Endothelial cell (in vitro differentiated cells): ENCODE measurements around the gene EIF2S1. TPM values are rescaled to one million over a fixed set of nuclear protein-coding genes. Genes with fewer than 3 reads are reported as not detected.

ENCODE experiments used
- DNase-seq: peaks from one replicate; pipeline ENCODE4 v3.0.0; 2021; ENCODE audit warnings: low spot score
- H3K27ac Mint-ChIP-seq: one replicate; pipeline ENCODE4 v1.8.0; 2021; ENCODE audit warnings: mixed read lengths, inconsistent platforms; ENCODE audit not compliant: unreplicated experiment
- H3K27me3 Mint-ChIP-seq: one replicate; pipeline ENCODE4 v1.8.0; 2021; ENCODE audit warnings: mild to moderate bottlenecking, moderate library complexity, mixed read lengths, inconsistent platforms; ENCODE audit not compliant: unreplicated experiment
- H3K36me3 Mint-ChIP-seq: one replicate; pipeline ENCODE4 v1.8.0; 2021; ENCODE audit warnings: mild to moderate bottlenecking, low read depth, mixed read lengths, inconsistent platforms; ENCODE audit not compliant: unreplicated experiment
- H3K4me1 Mint-ChIP-seq: one replicate; pipeline ENCODE4 v1.8.0; 2021; ENCODE audit warnings: mild to moderate bottlenecking, mixed read lengths, inconsistent platforms; ENCODE audit not compliant: unreplicated experiment
- H3K4me3 Mint-ChIP-seq: one replicate; pipeline ENCODE4 v1.8.0; 2021; ENCODE audit warnings: mild to moderate bottlenecking, mixed read lengths, inconsistent platforms; ENCODE audit not compliant: unreplicated experiment
- H3K9me3 Mint-ChIP-seq: one replicate; pipeline ENCODE4 v1.8.0; 2021; ENCODE audit warnings: mixed read lengths, inconsistent platforms; ENCODE audit not compliant: unreplicated experiment
- total RNA-seq: library from RNA; stranded (reverse); fragmentation: NEBNext Ultra II Directional; extraction: Animal tissue kit (Norgen Biotek cat#: 25700); gene quantifications from one replicate; pipeline ENCODE4 v1.2.1, GENCODE V29; 2021; ENCODE audit not compliant: unreplicated experiment
- TF ChIP-seq, protein P1 (sequence below): fragments of 200-600 bp; sonication (generic); IDR thresholded peaks from one replicate; pipeline ENCODE4 v1.5.0; 2021; ENCODE audit warnings: antibody characterized with exemption; ENCODE audit not compliant: unreplicated experiment

EIF2S1 gene
- total RNA-seq, 1 donor from 2014 or later, result 74.2 TPM

DNA sequence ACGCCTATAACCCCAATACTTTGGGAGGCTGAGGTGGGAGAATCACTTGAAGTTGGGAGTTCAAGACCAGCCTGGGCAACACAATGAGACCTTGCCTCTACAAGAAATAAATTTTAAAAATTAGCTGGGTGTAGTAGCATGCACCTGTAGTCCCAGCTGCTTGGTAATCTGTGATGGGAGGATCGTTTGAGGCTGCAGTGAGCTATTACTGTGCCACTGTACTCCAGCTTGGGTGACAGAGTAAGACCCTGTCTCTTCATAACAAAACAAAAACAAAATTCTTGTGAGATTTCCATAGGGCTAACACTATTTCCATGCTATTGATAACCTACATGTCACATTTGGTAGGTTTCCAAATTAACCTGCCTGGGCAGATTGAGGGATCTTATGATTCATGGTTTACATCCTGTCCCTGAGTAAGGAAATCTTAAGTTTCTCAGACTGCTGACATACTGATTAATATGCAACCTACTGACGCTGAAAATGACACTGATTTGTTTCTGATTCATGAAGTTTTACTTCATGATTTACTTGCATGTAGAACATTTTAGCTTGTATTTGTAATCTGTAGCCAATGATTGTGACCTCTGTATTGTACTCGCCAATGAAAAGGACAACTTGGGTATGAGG lies 16.4 kb upstream of the EIF2S1 start:
- Mint-ChIP-seq H3K27me3 (peaks cover 2% of the 10 kb centered on the region), H3K4me1 (peaks cover 5% of the 10 kb centered on the region), H3K27ac (no peak overlapping the region), H3K4me3 (peak overlapping the region; percentile 51), H3K9me3 (no peaks in the 10 kb centered on the region), H3K36me3 (peaks cover 47% of the 10 kb centered on the region)
- TF ChIP-seq, protein P1, sequence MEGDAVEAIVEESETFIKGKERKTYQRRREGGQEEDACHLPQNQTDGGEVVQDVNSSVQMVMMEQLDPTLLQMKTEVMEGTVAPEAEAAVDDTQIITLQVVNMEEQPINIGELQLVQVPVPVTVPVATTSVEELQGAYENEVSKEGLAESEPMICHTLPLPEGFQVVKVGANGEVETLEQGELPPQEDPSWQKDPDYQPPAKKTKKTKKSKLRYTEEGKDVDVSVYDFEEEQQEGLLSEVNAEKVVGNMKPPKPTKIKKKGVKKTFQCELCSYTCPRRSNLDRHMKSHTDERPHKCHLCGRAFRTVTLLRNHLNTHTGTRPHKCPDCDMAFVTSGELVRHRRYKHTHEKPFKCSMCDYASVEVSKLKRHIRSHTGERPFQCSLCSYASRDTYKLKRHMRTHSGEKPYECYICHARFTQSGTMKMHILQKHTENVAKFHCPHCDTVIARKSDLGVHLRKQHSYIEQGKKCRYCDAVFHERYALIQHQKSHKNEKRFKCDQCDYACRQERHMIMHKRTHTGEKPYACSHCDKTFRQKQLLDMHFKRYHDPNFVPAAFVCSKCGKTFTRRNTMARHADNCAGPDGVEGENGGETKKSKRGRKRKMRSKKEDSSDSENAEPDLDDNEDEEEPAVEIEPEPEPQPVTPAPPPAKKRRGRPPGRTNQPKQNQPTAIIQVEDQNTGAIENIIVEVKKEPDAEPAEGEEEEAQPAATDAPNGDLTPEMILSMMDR, result no peak
- DNase-seq, result no peak

- H3K4me1 Mint-ChIP-seq, result peaks cover 5% of the 10 kb centered on the region
- H3K9me3 Mint-ChIP-seq, result no peaks in the 10 kb centered on the region
- TF ChIP-seq, protein P1, result no peak
- H3K36me3 Mint-ChIP-seq, result peaks cover 48% of the 10 kb centered on the region
- no peak for DNase-seq
- peaks cover 2% of the 10 kb centered on the region for H3K27me3 Mint-ChIP-seq
- H3K4me3 Mint-ChIP-seq, result no peak overlapping the region
- H3K27ac Mint-ChIP-seq, result no peak overlapping the region
Observed at GRCh38 chr14:67345583-67345982, 14.5 kb upstream of the EIF2S1 start.

GRCh38 chr14:67352055-67352454 lies 8.1 kb upstream of the EIF2S1 start:
- Mint-ChIP-seq H3K4me1 (peaks cover 2% of the 10 kb centered on the region), H3K36me3 (peaks cover 23% of the 10 kb centered on the region), H3K4me3 (no peak overlapping the region), H3K9me3 (no peaks in the 10 kb centered on the region), H3K27me3 (no peaks in the 10 kb centered on the region), H3K27ac (no peak overlapping the region)
- no peak for DNase-seq
- TF ChIP-seq, protein P1, result no peak

GRCh38 chr14:67357186-67357968 lies 2.8 kb upstream of the EIF2S1 start:
- no peak for DNase-seq
- Mint-ChIP-seq H3K4me1 (peaks cover 34% of the 10 kb centered on the region), H3K27ac (peak overlapping the region; percentile 21), H3K36me3 (peaks cover 2% of the 10 kb centered on the region), H3K9me3 (no peaks in the 10 kb centered on the region), H3K4me3 (peak overlapping the region; percentile 37), H3K27me3 (peaks cover 6% of the 10 kb centered on the region)
- TF ChIP-seq, protein P1, result no peak

- peak overlapping the region; percentile 98 for H3K4me3 Mint-ChIP-seq
- H3K36me3 Mint-ChIP-seq, result no peaks in the 10 kb centered on the region
- peaks cover 34% of the 10 kb centered on the region for H3K4me1 Mint-ChIP-seq
- TF ChIP-seq, protein P1, result no peak
- no peaks in the 10 kb centered on the region for H3K9me3 Mint-ChIP-seq
- no peak for DNase-seq
- H3K27ac Mint-ChIP-seq, result no peak overlapping the region
- H3K27me3 Mint-ChIP-seq, result peaks cover 6% of the 10 kb centered on the region
Observed at GRCh38 chr14:67357969-67358354, 2.2 kb upstream of the EIF2S1 start.
